Thoracic aorta (tissue), 2 donors: ENCODE data around the gene SMARCB1. TPM values are rescaled to one million over a fixed set of nuclear protein-coding genes. Genes with fewer than 3 reads are reported as not detected.

Experiments used
- ATAC-seq: fragments of 150-250 bp; one replicate; pipeline ENCODE4 v1.8.0; 2017; ENCODE audit warnings: low read depth; ENCODE audit not compliant: insufficient number of reproducible peaks, low FRiP score
- DNase-seq: peaks from one replicate; pipeline ENCODE4 v3.0.0-alpha.2; 2020; ENCODE audit warnings: low spot score
- H3K27ac ChIP-seq, 2 donors: fragments of 200-600 bp; sonication (generic); 1 replicate in 1 of 2; 2 replicates in 1 of 2; pipeline ENCODE4 v1.5.1; 2016; ENCODE audit warnings: mild to moderate bottlenecking in 2 of 2, moderate library complexity in 2 of 2
- H3K27me3 ChIP-seq: fragments of 200-600 bp; sonication (generic); replicated peaks from 2 replicates; pipeline ENCODE4 v1.6.0; 2016; ENCODE audit warnings: mild to moderate bottlenecking; ENCODE audit not compliant: insufficient read depth
- H3K36me3 ChIP-seq: fragments of 200-600 bp; sonication (generic); one replicate; pipeline ENCODE4 v1.5.1; 2016
- H3K4me1 ChIP-seq, 2 donors: fragments of 200-600 bp; sonication (generic); 1 replicate in 1 of 2; 2 replicates in 1 of 2; pipeline versions ENCODE4 v1.5.1 to v1.6.0; 2016; ENCODE audit warnings: low read depth in 2 of 2, mild to moderate bottlenecking in 1 of 2; ENCODE audit not compliant: control insufficient read depth in 1 of 2
- H3K4me3 ChIP-seq: fragments of 200-600 bp; sonication (generic); 2 replicates; pipeline ENCODE4 v1.5.1; 2016; ENCODE audit warnings: mild to moderate bottlenecking
- H3K9me3 ChIP-seq: fragments of 200-600 bp; sonication (generic); 2 replicates; pipeline ENCODE4 v1.5.1; 2016
- CTCF ChIP-seq: fragments of 200-600 bp; sonication (generic); IDR thresholded peaks from one replicate; pipeline ENCODE4 v1.5.1; 2019; ENCODE audit warnings: antibody characterized with exemption
- total RNA-seq, 2 donors: library from RNA; depleted of rRNA; stranded (reverse); fragments of >200 nt; gene quantifications; one replicate each; pipeline versions ENCODE4 v1.1.0 to v1.2.3, GENCODE V29; 2016

Gene SMARCB1
- total RNA-seq, 2 donors from 2014 or later, result 43.5 to 50.0 TPM

GRCh38 chr22:23882370-23882769, 95.6 kb downstream of the SMARCB1 start:
- Histone ChIP-seq H3K27ac (no peak overlapping the region), H3K36me3 (no peaks in the 10 kb centered on the region), H3K27me3 (no peaks in the 10 kb centered on the region), H3K4me1 (no peaks in the 10 kb centered on the region), H3K4me3 (no peak overlapping the region), H3K9me3 (no peaks in the 10 kb centered on the region)
- no peak for TF ChIP-seq CTCF
- ATAC-seq (no peak), DNase-seq (no peak)

- peaks cover 3 to 10% of the 10 kb centered on the region in 2 donors for H3K4me1 ChIP-seq
These were observed 96.9 kb downstream of the SMARCB1 start for GRCh38 chr22:23883658-23884057.

GRCh38 chr22:23884140-23884539, 97.4 kb downstream of the SMARCB1 start:
- H3K4me3 ChIP-seq, result no peak overlapping the region
- no peak for TF ChIP-seq CTCF
- H3K4me1 ChIP-seq, result peaks cover 3 to 15% of the 10 kb centered on the region in 2 donors
- DNase-seq (no peak), ATAC-seq (no peak)
- H3K27ac ChIP-seq, result no peak overlapping the region
- H3K27me3 ChIP-seq, result no peaks in the 10 kb centered on the region
- H3K36me3 ChIP-seq, result no peaks in the 10 kb centered on the region
- H3K9me3 ChIP-seq, result no peaks in the 10 kb centered on the region

More at GRCh38 chr22:23883658-23884057, 96.9 kb downstream of the SMARCB1 start:
- no peak for DNase-seq
- Histone ChIP-seq H3K4me3 (no peak overlapping the region), H3K27ac (no peak overlapping the region), H3K36me3 (no peaks in the 10 kb centered on the region), H3K9me3 (no peaks in the 10 kb centered on the region), H3K27me3 (no peaks in the 10 kb centered on the region)
- TF ChIP-seq CTCF, result no peak
- ATAC-seq, result no peak

Other genes with a start within 250 kb of the SMARCB1 start
- not detected for gene IGLL1, start 206.7 kb upstream of the SMARCB1 start, total RNA-seq
- gene DRICH1, start 154.6 kb upstream of the SMARCB1 start, total RNA-seq, result not detected
- not detected for gene RGL4, start 96.0 kb upstream of the SMARCB1 start, total RNA-seq
- gene ZNF70, start 35.9 kb upstream of the SMARCB1 start, total RNA-seq, result 10 to 100 TPM in 1 of 2 donors, 1 to 10 TPM in 1; 8.4 to 13.8 TPM
- not detected for gene VPREB3, start 32.5 kb upstream of the SMARCB1 start, total RNA-seq
- not detected for gene C22orf15, start 24.0 kb upstream of the SMARCB1 start, total RNA-seq
- gene CHCHD10, start 19.0 kb upstream of the SMARCB1 start, total RNA-seq, result 10 to 100 TPM in 1 of 2 donors, not detected in 1; 19.4 TPM
- 10 to 100 TPM in 1 of 2 donors, 1 to 10 TPM in 1; 2.0 to 10.2 TPM for gene MMP11, start 14.1 kb upstream of the SMARCB1 start, total RNA-seq
- gene DERL3, start 52.0 kb downstream of the SMARCB1 start, total RNA-seq, result 1 to 10 TPM; 2.5 to 3.0 TPM
- gene SLC2A11, start 70.9 kb downstream of the SMARCB1 start, total RNA-seq, result 10 to 100 TPM in 1 of 2 donors, 1 to 10 TPM in 1; 9.2 to 25.5 TPM
- gene MIF, start 107.4 kb downstream of the SMARCB1 start, total RNA-seq, result 100 to 1,000 TPM; 152 to 157 TPM
- gene GSTT2B, start 174.2 kb downstream of the SMARCB1 start, total RNA-seq, result 1 to 10 TPM in 1 of 2 donors, not detected in 1; 3.6 TPM
- gene DDTL, start 179.9 kb downstream of the SMARCB1 start, total RNA-seq, result 1 to 10 TPM in 1 of 2 donors, not detected in 1; 5.4 TPM
- gene DDT, start 187.5 kb downstream of the SMARCB1 start, total RNA-seq, result 10 to 100 TPM; 38.8 to 45.5 TPM
- gene GSTT2, start 193.2 kb downstream of the SMARCB1 start, total RNA-seq, result not detected
- gene GSTT4, start 218.5 kb downstream of the SMARCB1 start, total RNA-seq, result not detected
- 10 to 100 TPM; 77.7 to 91.5 TPM for gene CABIN1, start 224.3 kb downstream of the SMARCB1 start, total RNA-seq